SW 1271 (cell line): Measurements from ENCODE around the gene MEIS1.
"Not testable (repeated sequence)": the region's sequence is repeated elsewhere in the genome, so short reads cannot be mapped to it uniquely, and the experiment has no call there.

ENCODE experiments used
- DNase-seq, 2 experiments: peaks; one replicate each; lab custom pipeline; 2025; lab: John Stamatoyannopoulos, UW

The MEIS1 gene

GRCh38 chr2:66434679-66435548 lies at the start of gene MEIS1:
Gene MEIS1 (plus strand): TSS chr2:66435125. CDS start chr2:66435857, 732 bp downstream.
- DNase-seq: peak; percentile 81 to 92

GRCh38 chr2:66387016-66387753 lies 47.7 kb upstream of the MEIS1 start:
- no peak for DNase-seq

GRCh38 chr2:66389651-66390131 lies 45.2 kb upstream of the MEIS1 start:
- DNase-seq: no peak

GRCh38 chr2:66390152-66390551 lies 44.8 kb upstream of the MEIS1 start:
- no peak for DNase-seq

- no peak for DNase-seq
These were observed 44.1 kb upstream of the MEIS1 start for GRCh38 chr2:66390811-66391210.

DNA sequence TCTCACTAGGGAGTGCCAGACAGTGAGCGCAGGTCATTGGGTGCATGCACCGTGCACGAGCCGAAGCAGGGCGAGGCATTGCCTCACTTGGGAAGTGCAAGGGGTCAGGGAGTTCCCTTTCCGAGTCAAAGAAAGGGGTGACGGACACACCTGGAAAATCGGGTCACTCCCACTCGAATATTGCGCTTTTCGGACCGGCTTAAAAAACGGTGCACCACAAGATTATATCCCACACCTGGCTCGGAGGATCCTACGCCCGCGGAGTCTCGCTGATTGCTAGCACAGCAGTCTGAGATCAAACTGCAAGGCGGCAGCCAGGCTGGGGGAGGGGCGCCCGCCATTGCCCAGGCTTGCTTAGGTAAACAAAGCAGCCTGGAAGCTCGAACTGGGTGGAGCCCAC lies 43.7 kb upstream of the MEIS1 start:
- DNase-seq: not testable (repeated sequence)

GRCh38 chr2:66405473-66405872 lies 29.5 kb upstream of the MEIS1 start:
- DNase-seq: no peak

DNA sequence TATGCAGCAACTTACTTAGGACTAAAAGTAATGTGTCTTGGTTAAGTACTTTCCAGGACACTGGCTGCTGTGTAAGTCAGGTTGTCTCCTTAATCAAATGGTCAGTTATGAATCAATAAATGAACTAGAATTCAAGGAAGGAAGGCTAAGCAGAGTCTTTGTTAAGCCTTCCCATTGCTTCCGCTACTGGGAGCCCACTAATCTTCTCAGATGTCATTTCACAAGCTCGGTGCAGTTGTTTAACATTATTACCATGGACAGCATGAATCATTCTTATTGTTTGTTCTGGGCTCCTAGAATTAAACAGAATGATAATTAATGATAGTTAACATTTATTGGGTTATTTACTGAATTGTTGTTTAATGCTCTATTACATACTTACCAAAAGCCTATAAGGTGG lies 26.0 kb upstream of the MEIS1 start:
- no peak for DNase-seq

GRCh38 chr2:66412874-66413273 lies 22.1 kb upstream of the MEIS1 start:
- no peak for DNase-seq

GRCh38 chr2:66414896-66415295 lies 20.0 kb upstream of the MEIS1 start:
- no peak for DNase-seq

DNA sequence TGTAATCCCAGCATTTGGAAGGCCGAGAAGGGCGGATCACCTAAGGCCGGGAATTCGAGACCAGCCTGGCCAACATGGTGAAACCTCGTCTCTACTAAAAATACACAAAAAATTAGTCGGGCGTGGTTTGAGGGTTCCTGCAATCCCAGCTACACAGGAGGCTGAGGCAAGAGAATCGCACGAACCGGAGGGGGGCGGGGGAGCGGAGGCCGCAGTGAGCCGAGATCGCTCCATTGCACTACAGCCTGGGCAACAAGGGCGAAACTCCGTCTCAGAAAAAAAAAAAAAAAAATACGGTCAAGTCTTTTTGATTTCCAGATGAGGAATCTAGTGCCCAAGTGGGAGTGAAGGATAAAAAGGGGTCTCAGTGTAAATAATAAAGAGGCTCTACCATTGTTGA lies 16.5 kb upstream of the MEIS1 start:
- DNase-seq: no peak

DNA sequence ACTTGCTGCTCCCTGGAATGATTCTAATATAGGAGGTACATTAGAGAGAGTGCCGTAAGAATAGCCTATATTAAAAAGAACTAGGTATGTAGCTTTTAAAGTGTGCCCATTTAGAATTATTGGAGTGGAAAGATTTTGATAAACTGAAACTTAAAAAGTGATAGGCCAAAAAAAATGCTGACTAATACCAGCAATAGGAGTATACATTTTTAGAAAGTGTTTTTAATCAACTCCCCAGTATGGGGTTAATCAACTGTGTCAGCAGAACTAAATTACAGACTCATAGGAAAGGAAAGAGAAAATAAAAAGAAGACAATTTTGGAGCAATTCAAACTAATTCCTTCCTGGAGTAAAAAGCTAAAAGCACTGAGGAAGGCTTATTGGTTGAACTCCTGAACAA lies 13.3 kb upstream of the MEIS1 start:
- DNase-seq: no peak

DNA sequence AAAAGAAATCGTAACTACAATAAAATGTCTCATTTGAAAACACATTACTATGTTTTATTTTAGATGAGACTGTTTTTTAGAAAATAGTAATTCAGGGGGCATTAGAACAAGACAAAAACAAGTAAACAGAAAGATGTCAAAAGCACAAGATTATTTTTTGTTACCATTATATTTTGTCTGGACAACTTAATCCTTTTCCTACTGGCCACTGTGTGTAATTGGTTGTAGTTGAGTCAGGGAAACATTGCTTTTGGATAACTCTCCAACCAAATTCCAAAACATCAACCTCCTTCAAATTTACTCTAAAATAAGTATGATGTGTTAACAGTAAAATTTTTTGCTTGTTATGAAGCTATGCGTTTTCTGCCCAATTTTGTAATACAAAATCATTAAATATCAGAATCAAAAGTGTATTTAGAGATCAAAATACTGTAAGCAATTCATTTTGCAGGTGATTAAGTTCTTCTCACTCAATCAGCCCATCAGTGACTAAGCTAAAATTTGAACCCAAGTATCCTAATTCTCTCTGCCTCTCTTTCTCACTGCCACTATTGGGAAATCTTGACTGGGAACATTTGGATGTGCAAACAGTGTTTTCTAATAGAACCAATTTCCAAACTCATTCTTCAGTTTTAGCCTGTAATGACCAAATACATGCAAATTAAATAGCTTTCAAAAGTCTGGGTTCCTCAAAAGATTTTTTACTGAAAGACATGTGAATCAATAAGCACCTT lies 11.4 kb upstream of the MEIS1 start:
- DNase-seq: no peak

GRCh38 chr2:66426244-66427111 lies 8.4 kb upstream of the MEIS1 start:
- DNase-seq: no peak

DNA sequence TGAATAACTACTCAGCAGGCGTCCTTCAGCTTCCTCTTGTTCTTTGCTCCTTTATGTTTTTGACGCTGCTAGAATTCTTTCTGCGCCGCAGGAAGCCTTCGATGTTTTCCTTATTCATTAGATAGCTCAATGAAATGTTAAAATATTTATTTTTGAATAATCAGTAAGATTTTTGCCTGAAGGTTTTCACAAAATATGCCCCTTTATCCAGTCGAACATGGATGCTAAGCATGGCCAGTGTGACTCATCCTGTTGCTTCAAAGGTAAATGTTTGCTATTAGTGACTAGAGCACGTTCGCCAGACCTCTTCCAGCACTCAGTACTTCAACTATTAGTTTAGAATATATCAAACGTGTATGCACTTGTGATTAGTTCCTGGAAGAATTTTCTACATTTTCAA lies 7.6 kb upstream of the MEIS1 start:
- no peak for DNase-seq

GRCh38 chr2:66428986-66429612 lies 5.8 kb upstream of the MEIS1 start:
- peak in 1 of 2 experiments; percentile 52 for DNase-seq

- no peak for DNase-seq
These were observed 5.0 kb upstream of the MEIS1 start for GRCh38 chr2:66429693-66430504.

DNA sequence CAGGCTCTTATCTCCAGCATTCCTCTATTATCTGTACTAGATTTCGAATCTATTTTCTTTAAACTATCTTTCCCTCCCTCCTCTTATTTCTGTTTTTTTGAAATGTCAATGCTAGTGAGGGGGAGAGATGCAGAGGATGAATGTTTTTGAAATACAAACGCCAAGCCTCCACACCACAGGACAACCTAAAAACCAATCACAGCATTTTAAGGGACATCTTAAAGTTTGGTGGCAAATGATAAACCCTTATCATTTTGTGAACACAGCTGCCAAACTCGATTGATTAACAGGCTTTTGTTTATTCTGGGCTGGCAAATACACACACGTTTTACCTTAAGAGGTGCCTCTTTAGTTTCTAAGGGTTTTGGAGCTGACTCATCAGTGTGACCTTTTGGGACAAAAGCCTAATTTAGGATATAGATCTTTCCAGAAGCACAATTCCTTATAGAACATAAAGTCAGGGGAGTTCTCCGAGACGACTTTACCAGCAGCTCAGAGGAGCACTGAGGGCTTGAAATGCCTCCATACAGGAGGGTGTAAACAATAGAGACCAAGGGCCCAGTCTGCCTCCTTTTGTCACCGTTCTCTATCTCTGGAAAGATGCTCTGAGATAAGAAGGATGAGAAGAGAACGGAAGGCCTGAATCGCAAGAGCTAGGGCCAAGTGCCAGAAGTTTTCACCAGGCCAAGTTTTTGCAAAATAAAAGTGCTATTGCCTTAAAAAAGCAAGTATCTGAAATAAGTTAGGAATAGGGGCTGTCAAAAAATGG lies 4.2 kb upstream of the MEIS1 start:
- DNase-seq: no peak

DNA sequence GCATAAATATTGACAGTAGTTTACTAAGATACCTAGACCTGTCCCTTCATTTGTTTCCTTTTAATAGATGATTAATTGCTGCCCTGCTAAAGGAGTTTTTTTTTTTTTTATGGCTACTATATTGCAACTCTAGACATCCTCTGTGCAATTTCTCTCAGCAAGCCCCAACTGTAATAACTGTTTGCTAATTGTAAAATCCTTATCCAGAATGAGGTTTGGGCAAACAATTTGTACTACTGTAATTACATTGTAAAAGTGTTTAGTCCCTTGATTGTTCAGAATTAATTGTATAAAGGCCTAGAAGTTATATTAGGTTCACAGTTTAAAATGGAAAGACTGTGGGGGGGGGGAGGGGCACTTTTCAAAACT lies 3.7 kb upstream of the MEIS1 start:
- no peak for DNase-seq
